Stimulated activated CD8-positive, alpha-beta memory T cell treated with anti-CD3 and anti-CD28 coated beads, Interleukin-7, amount 100 ng/mL, for 48 hours (primary cell): ENCODE data around the gene ADGRL3.

ENCODE experiments used
- DNase-seq, 2 donors: peaks; one replicate each; pipeline ENCODE4 v3.0.0-alpha.2; 2020; ENCODE audit warnings: low read depth in 1 of 2; ENCODE audit errors: extremely low read depth in 1 of 2

Gene ADGRL3

GRCh38 chr4:61531188-61531587 lies 331.1 kb downstream of the ADGRL3 start:
- DNase-seq = no peak

- DNase-seq = no peak
Measured at GRCh38 chr4:61532336-61533000, 332.3 kb downstream of the ADGRL3 start.

GRCh38 chr4:61533140-61533539 lies 333.0 kb downstream of the ADGRL3 start:
- DNase-seq = no peak

GRCh38 chr4:61540944-61541343 lies 340.8 kb downstream of the ADGRL3 start:
- DNase-seq = no peak

- no peak for DNase-seq
Measured at GRCh38 chr4:61541459-61541858, 341.3 kb downstream of the ADGRL3 start.

GRCh38 chr4:61543976-61544375 lies 343.9 kb downstream of the ADGRL3 start:
- DNase-seq = no peak

- no peak for DNase-seq
Measured at GRCh38 chr4:61545902-61546480, 345.9 kb downstream of the ADGRL3 start.

GRCh38 chr4:61549336-61549735 lies 349.2 kb downstream of the ADGRL3 start:
- no peak for DNase-seq

GRCh38 chr4:61553557-61554125 lies 353.5 kb downstream of the ADGRL3 start:
- DNase-seq = no peak

GRCh38 chr4:61555789-61556188 lies 355.7 kb downstream of the ADGRL3 start:
- no peak for DNase-seq

GRCh38 chr4:61556277-61556676 lies 356.2 kb downstream of the ADGRL3 start:
- DNase-seq = no peak

- DNase-seq = no peak
Measured at GRCh38 chr4:61559396-61559795, 359.3 kb downstream of the ADGRL3 start.

GRCh38 chr4:61561028-61561427 lies 360.9 kb downstream of the ADGRL3 start:
- no peak for DNase-seq

GRCh38 chr4:61571761-61572559 lies 371.8 kb downstream of the ADGRL3 start:
- DNase-seq = no peak

GRCh38 chr4:61575796-61576195 lies 375.7 kb downstream of the ADGRL3 start:
- DNase-seq = no peak

- DNase-seq = no peak
Measured at GRCh38 chr4:61579786-61580185, 379.7 kb downstream of the ADGRL3 start.

- no peak for DNase-seq
Measured at GRCh38 chr4:61580721-61581377, 380.7 kb downstream of the ADGRL3 start.

- no peak for DNase-seq
Measured at GRCh38 chr4:61583696-61584095, 383.6 kb downstream of the ADGRL3 start.

GRCh38 chr4:61588621-61589402 lies 388.7 kb downstream of the ADGRL3 start:
- DNase-seq = no peak

- DNase-seq = no peak
Measured at GRCh38 chr4:61590881-61591280, 390.8 kb downstream of the ADGRL3 start.
